DMS53 treated with DMSO at 0.1 percent for 48 hours (cell line): ENCODE results near the gene IL34.
"Not testable (repeated sequence)": the region's sequence is repeated elsewhere in the genome, so short reads cannot be mapped to it uniquely, and the experiment has no call there.

Experiments used
- DNase-seq: peaks from one replicate; lab custom pipeline; 2025; ENCODE audit not compliant: unreplicated experiment; lab: John Stamatoyannopoulos, UW

Gene IL34

DNA sequence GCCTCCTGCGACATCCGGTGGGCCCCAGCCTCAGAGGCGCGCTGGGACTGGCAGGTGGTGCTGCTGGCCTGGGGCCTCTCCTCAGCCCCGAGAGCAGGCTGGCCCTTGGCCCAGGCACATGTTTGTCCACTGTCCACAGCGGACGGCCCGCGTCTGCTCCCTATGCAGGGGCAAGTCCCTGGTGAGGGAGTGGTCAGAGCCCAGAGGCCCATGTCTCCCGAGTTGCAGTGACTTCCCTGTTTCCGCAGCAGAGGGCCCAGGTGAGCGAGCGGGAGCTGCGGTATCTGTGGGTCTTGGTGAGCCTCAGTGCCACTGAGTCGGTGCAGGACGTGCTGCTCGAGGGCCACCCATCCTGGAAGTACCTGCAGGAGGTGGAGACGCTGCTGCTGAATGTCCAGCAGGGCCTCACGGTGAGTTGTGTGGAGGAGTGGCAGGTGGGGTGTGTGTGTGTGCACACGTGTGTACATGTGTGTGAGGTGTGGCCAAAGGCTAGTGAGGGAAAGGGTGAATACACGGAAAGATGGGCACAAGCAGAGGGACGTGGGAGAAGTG lies 10.4 kb downstream of the IL34 start:
- no peak for DNase-seq

DNA sequence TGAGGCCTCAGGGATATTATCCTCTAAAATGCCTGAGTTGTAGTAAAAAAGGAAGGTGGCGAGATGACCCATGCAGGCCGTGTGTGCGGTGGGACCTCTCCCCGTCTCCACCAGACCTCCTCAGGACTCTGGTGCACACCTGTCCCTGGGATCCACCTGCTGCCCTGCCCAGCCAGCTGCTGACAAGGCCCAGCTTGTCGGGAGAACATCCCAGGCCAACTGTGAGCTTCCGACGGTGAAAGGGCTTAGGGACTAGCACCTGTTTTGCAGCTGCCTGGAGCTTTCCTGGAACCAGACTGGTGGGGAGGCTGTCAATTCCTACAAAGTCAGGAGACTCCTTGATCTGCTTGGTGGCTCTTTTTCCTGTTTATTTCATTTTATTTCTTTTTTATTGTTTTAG lies 11.6 kb downstream of the IL34 start:
- DNase-seq: no peak

DNA sequence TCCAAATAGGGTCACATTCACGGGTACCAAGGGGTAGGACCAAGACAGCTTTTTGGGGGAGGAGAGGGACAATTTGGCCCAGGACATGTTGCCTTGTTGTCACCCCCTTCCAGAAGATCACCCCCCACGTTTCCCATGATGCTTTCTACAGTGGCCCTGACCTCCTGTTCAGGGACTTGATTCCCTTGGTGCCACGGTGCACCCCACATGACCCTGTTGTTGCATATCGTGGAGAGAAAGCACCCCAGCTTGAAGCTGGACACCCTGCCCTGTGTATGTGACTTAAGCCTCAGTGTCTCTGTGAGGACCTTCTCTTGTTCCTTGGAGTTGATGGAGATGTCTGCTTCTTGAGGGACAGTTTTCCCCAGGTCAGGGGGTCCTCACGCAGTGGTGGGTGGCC lies 12.6 kb downstream of the IL34 start:
- no peak for DNase-seq

DNA sequence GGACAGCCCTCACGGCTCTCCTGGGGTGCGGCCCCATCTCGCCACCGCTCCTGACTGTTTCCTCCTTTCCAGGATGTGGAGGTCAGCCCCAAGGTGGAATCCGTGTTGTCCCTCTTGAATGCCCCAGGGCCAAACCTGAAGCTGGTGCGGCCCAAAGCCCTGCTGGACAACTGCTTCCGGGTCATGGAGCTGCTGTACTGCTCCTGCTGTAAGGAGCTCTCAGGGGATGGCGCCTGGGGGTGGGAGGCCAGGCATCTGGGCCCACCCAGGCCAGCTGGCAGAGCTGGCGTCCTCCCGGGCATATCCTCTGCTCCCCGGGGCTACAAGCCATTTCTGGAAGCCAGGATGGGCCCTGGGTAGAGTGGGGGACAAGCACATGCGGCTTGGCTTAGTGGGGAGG lies 13.2 kb downstream of the IL34 start:
- DNase-seq: no peak

DNA sequence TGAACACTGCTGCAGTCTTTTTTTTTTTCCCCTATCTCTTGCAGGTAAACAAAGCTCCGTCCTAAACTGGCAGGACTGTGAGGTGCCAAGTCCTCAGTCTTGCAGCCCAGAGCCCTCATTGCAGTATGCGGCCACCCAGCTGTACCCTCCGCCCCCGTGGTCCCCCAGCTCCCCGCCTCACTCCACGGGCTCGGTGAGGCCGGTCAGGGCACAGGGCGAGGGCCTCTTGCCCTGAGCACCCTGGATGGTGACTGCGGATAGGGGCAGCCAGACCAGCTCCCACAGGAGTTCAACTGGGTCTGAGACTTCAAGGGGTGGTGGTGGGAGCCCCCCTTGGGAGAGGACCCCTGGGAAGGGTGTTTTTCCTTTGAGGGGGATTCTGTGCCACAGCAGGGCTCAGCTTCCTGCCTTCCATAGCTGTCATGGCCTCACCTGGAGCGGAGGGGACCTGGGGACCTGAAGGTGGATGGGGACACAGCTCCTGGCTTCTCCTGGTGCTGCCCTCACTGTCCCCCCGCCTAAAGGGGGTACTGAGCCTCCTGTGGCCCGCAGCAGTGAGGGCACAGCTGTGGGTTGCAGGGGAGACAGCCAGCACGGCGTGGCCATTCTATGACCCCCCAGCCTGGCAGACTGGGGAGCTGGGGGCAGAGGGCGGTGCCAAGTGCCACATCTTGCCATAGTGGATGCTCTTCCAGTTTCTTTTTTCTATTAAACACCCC lies 13.8 kb downstream of the IL34 start:
- DNase-seq: no peak

DNA sequence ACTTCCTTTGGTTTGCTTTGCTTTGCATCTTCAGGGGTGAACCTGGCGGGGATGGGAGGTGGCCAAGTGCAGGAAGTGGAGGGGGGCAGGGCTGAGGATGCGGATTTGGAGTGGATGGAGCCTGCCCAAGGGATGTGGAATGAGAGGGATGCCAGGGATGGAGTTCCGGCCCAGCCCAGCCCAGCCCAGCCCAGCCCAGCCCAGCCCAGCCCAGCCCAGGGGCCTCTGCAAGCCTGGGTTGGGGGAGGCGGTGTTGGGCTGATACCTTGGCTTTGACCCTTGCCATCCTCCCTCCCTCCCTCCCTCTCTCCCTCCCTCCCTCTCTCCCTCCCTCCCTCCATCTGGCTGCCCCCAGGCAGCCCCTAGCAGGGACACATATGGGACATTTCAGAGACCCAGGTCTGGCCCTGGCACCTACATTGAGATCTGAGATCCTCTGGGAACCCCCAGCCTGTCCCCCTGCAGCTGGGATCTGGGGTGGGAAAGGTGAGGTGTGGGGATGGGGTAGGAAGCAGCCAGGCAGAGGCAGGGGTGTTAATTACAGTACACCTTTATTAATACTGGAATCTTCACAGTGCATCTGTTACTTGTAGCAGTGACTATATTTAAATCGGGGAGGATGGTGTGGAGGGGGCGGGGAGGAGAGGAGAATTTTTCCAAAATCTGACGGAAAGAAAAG lies 14.5 kb downstream of the IL34 start:
- DNase-seq: no peak

DNA sequence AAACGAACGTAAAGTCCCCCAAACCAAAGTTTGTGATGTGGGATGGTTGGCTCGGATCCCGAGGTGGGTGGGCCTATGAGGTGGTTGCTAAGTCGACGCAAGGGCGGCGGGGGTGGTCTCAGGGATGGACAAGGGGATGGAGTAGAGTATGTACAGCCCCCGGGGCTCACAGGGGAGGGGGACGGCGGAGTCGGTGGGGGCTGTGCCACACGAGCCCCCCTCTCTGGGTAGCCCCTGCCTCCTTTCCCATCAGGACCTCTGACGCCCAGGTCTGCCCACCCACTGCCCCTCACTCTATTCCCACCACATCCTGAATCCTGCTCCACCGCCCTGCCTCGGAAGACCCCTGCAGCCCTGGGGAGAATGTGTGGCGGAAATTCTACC lies 15.2 kb downstream of the IL34 start:
- DNase-seq: no peak

DNA sequence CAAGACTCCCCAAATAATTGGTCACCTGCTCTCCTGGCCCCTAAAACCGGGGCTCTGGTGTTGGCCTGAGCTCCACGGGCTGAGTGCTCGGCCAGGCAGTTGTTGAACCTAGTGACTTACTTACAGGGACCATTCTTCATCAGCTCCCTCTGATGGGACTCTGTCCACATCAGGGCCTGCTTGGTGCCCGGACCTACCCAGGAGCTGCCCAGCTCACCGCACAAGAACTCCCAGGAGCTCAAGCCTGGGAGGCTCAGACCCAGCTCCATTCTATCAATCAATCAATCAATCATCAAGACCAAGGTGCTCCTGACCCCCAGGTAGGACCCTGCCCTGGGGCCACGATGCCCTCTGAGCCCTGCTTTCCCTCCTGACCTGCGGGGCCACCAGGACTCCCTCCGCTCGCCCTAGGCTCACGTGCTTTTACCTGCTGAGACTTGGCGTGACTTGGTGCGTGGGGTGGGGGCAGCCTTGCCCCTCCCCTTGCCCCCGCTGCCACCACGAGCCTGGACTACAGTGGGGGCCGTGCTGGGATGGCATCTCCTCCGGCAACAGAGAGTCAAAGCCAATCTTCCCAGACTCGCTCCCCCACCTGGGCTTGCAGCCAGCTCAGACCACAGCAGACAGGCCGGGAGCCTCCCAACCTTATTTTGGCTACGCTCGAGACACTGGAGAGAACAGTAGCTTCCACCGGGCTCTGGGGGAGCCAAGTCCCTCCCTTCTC lies 15.7 kb downstream of the IL34 start:
- DNase-seq: no peak

DNA sequence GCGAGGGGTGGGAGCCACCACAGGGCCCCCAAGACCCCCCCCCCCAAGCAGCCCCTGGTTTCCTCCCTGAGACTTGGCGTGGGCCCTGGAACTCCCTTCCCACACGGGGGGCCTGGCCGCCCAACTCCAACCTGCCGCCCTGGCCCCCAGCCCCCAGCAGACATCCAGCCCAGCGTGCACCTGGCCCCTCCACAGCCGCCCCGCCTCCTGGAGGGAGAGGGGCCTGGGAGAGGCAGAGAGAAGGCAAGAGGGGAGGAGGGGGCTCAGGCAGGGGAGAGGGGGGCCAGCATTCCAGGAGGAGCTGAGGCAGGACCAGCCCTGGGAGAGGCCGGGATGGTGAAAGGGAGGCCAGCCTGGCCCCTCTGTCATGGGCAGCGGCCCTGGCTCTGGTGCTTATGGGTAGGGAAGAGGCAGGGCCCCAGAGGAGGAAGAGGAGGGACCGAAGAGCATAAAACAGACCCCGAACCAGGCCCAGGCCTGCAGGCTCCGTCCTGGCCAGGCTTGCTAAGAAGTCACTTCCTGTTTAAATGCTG lies 16.7 kb downstream of the IL34 start:
- no peak for DNase-seq

DNA sequence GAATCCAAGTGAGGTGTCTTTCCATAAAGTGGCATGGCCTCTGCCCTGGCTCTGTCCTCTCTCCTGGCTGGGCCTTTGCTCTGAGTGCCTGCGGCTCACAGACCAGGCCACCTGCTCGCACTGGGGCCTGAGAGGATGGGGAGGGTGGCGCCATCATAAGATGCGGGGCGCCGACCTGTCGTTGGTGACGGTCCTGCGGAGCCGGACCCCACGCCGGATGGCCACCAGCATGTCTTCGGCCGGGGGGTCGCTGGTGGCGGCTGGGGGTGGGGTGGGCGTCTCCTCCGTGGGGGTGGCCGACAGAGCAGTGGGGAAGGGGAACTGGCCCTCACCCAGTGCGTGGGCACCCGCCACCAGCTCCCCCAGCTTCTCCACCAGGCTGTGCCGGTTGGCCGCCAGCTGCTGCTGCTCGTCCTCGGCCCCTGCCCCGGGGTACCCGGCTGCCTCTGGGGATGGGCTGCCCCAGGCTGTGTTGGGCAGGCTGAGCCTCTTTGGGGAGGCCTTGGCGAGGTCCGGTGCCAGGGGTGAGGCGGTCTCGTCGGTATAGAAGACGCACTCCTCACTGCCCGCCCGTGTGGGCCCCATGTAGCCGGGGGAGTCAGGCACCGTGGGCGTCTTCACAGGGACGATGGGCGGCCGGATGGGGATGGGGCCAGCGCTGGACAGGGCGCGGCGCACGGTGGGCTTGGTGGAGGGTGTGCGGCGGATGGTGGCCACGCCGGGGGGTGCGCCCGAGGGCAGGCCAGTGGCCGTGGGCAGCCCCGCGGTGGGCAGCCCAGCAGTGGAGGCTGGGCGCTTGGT lies 17.4 kb downstream of the IL34 start:
- DNase-seq: no peak

DNA sequence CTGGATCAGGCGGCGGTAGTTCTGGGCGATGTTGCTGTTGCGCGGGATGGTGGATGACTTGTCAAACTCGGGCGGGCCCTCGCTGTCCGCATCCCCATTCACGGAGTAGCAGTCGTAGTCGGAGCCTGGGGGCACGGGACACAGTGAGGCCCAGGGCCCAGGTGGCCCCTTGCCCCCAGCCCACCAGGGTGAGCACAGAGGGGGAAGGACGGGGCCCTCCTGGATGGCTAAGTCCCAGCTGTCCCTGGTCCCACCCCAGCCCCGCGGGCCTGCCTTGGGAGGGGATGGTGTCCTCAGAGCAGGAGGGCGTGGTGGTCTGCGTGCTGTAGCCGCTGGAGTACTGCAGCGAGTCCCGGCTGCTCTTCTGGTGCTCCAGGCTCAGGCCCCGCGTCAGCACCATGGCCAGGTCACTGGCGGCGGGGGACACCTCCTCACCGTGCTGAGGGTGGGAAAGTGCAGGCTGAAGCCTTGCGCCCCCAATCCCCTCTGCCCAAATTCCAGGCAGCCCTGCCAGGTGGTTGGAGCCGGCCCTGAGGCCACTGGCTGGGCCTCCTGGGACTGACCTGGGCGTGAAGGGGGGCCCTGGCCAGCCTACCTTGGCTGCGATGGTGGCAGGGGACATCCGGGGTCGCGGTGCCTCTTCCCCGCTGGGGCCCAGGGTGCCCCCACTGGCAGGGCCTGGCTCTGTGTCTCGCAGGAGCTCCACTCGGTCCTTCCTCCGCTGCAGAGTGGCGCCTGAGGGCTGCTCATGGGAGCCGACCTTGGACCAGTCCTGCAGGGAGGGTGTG lies 18.2 kb downstream of the IL34 start:
- no peak for DNase-seq

DNA sequence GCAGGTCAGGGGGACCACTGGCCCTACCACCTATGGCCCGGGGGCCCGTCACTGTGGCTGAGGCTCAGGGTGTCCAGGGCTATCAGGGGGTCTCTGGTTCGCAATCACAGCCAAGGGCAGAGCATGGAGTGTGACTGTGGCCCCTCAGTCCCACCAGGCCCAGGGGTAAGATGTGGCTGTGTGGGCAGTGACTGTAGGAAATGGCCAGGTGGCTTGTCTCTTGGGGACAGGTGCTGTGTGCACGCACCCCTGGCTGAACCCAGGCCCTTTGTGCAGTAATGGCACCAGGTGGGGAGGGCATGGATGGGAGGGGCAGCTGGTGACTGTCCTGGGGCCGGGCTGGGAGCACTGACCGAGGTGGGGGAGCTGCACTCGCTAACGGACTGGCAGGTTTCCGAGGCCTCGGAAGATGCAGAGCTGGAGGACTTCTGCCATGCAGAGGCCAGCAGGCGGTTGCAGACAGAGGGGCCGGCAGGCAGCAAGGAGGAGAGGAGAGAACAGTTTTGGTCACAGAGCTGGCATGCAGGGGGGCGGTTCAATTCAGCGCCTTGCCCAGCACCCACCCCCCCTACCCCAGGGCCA lies 18.8 kb downstream of the IL34 start:
- DNase-seq: no peak

DNA sequence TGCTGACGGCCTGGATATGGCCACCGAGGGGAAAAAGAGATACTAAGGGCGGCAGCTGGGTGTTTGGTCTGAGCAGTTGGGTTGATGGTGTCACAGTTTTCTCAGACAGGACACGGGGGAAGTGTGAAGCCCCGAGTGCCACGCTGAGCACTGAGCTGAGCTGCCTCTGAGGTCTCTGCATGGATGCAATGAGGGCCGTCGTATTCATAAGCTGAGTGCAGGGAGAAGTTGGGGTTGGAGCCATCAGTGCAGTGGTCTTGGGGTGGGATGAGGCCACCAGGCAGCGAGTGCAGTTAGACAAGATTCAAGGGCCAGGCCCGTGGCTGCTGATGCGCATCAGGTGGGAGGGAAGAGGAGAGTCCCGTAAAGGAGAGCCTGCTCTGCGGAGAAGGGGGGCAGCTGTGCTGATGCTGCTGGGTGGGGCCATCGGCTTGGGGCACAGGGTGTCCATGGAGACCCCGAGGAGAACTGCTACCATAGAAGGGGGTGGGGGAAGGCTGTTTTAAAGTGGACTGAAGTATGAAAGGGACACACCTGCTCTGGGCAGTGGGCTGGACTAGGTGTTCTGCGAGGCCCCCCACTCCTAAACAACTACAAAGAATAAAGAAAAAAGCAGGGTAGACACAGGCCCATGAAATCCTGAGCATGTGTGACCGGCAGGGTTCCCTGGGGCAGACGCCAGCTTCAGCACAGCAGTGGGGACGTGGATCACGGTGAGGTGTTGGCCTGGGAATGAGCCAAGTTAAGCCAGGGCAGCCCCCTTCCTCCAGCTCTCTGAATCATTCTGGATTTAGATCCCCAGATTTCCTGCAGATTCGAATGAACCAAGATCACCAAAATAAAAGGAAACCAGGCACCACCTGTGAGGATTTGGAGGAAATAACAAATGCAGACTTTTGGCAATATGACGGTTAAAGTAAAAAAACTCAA lies 19.7 kb downstream of the IL34 start:
- DNase-seq: no peak

DNA sequence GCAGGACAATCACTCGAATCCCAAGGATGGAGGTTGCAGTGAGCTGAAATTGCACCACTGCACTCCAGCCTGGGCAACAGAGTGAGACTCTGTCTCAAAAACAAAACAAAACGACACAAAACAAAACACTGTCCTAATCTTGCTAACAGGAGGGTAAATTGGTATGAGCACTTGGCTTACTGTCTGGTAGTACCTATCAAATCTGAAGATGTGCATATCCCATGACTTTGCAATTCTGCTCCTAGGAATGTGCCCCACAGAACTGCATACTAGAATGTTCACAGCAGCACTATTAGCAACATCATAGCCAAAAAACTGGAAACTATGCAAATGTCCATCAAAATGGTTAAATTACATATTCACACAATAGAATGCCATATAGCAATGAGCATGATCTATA lies 23.8 kb downstream of the IL34 start:
- no peak for DNase-seq

DNA sequence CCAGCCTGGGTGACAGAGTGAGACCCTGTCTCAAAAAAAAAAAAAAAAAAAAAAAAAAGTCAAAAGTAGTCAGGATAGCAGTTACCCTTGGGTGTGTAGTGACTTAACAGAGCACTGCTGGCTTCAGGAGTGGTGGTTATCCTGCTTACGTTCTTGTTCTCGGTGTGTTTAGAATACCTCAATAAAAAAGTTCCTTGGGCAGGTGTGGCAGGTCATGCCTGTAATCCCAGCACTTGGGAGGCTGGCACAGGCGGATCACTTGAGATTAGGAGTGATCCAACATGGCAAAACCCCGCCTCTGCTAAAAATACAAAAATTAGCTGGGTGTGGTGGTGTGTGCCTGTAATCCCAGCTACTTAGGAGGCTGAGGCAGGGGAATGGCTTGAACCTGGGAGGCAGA lies 24.6 kb downstream of the IL34 start:
- DNase-seq: not testable (repeated sequence)

DNA sequence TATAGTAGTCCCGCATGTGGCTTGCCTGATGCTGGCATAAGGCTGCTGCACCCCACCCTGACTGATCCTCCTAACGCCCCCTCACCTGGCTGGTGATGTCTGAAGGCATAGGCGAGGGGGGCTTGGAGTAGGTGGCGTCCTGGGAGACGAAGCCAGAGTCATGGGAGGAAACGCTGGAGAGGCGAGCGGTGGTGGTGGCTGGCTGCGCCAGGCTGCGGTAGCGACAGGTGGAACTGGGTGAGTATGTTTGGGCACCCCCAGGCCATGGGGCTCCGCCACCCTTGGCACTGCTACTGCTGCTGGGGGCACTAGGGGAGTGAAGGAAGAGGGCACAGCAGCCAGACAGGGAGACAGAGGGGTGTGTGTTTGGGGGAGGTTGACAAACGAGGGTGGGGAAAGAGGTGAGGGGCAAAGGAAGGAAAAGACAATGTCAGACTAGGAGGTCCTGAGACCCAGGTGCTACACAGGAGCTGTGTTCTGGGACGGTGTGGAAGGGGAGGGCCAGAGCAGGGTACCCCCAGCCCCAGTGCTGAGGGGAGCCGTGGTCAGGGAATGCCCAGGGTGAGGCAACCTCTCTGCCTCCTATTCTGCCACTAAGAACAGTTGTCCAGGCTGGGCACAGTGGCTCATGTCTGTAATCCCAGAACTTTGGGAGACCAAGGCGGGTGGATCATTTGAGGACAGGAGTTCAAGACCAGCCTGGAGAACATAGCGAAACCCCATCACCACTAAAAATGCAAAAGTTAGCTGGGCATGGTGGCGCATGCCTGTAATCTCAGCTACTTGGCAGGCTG lies 28.1 kb downstream of the IL34 start:
- no peak for DNase-seq

DNA sequence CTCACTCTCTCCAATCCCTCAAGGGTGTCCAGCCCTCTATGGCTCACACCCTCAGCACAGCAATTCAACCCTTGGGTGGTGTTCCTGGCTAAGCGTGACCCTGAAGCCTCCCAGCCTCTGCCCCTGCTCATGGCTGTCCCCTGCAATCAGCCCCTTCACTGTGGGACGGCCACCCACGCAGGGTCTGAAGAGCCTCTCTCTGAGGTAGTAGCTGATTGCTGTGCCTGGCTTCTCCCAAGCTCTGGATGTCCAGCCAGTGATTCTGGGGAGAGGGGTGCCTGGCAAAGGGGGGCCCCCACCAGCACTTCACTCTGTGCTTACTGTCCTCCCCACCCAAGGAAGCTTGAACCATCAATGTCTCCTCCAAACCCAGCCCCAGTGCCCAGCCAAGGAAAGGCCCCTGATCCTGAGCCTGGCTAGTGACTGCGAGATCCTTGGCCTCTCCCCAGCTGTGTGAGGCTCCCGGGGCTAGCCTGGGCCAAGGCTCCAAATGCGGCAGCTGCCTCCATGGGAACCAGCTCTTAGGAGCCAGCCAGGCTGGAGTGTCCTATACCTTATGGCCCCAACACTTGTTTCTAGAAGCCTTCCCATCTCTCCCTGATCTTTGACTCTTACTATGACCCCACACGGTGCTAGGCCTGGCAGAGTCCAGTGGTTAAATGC lies 29.6 kb downstream of the IL34 start:
- DNase-seq: no peak
